HUES64 (cell line): ENCODE data around the gene FMNL3.

ENCODE experiments used
- H3K27ac ChIP-seq: 2 replicates; pipeline ENCODE4 v1.7.0; 2013; ENCODE audit warnings: low read depth, low read length, inconsistent platforms
- H3K27me3 ChIP-seq: 2 replicates; pipeline ENCODE4 v1.6.1; 2013; ENCODE audit warnings: mild to moderate bottlenecking, low read length; ENCODE audit not compliant: insufficient read depth
- H3K36me3 ChIP-seq: 2 replicates; pipeline ENCODE4 v1.6.1; 2013; ENCODE audit warnings: mild to moderate bottlenecking, low read length; ENCODE audit not compliant: insufficient read depth
- H3K4me1 ChIP-seq: 2 replicates; pipeline ENCODE4 v1.6.1; 2013; ENCODE audit warnings: mild to moderate bottlenecking, low read length, moderate library complexity; ENCODE audit not compliant: insufficient read depth
- H3K4me3 ChIP-seq: 2 replicates; pipeline ENCODE4 v1.5.1; 2013; ENCODE audit warnings: mild to moderate bottlenecking, low read length, moderate library complexity
- H3K9ac ChIP-seq: 2 replicates; pipeline ENCODE4 v1.6.1; 2013; ENCODE audit warnings: mild to moderate bottlenecking, low read depth, low read length
- H3K9me3 ChIP-seq: 2 replicates; pipeline ENCODE4 v1.6.1; 2013; ENCODE audit warnings: low read depth, low read length; ENCODE audit not compliant: insufficient read depth
- WGBS: fragments of 150-250, 120-280 bp; methylation state at CpG from one replicate; pipeline ENCODE4 v1.1.7; 2013; ENCODE audit warnings: missing lambda C conversion rate; 5-methylcytosine and 5-hydroxymethylcytosine counted together

The FMNL3 gene

DNA sequence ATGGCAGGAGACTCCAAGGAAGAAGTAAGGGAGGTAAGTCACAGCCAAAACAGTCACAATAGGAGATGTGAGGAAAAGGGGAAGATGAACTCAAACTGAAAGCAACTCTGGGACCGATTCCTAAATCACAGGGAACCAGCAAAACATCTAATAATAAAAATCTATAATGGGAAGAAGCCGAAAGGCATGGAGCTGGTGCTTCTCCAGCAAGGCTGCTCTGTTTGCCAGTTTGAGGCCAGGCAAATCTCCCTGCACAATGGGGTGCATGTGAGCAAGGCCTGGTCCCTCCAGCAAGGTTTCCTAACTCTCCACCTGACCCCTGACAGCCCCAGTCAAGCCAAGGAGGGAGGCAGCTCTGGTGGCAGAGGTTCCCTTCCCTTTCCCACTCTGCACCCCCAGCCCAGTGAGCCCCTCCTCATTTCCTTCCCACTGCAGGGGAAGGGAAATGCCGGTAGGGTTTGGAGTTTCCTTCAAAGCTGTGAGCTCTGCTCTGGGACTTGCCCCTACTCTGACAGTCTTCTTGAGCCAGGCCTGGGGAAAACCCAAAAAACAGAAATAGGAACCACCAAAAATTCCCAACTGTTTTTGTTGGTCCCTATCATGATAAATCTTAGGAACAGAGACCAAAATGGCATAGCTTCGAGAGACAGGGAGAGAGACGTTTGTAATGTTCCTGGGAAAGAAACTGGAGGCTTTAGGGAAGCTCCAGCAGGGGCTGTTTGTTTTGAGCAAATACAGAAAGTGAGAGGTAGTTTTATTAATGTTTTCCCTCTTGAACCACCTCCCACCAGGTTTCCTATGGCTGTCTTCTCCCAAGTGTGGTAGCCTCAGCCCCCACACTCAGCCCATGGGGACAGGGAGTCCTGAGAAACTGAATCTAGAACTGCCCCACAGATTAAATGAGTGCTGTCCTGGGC is 34.6 kb downstream of the FMNL3 start:
- 79% methylated on average over 5 of the region's 5 CpGs for WGBS
- H3K27me3 ChIP-seq, result no peaks in the 10 kb centered on the region
- H3K4me1 ChIP-seq, result peaks cover 23% of the 10 kb centered on the region
- H3K4me3 ChIP-seq, result no peak overlapping the region
- H3K36me3 ChIP-seq, result no peaks in the 10 kb centered on the region
- H3K9ac ChIP-seq, result no peak overlapping the region
- no peaks in the 10 kb centered on the region for H3K9me3 ChIP-seq
- no peak overlapping the region for H3K27ac ChIP-seq

DNA sequence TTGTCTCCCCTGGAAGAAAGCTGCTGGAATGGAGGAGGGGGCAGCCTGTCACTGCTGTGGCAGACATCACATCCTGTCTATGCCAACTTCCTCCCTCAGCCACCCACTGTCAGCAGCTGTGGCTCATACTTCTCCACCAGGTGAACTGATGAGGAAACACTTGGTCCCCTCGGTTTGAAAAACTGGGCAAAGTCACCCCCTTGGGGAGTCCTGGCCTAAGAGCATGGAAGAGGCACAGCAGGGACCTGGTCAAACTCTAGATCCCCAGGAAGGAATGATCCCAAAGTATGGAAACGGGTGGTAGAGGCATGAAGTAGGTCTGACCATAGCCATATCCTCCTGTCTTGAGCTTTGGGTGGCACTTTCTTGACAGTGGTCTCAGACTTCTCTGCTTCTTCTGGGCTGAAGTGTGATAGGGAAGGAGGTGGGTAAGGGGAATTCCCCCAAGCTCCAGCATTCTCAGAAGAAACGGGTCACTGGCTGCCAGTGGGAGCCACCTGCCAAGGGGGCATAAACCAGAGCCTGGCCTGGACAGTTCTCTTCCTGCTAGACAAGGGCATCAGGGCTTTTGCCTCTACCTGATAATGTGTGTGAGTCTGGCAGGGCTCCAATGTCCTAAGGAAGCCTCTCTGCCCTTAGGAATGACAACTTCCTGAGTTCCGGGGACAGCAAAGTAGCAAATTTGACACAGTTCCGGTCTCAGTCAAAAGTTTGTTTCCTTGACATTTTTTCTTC is 36.0 kb downstream of the FMNL3 start:
- H3K4me3 ChIP-seq, result no peak overlapping the region
- H3K27me3 ChIP-seq, result no peaks in the 10 kb centered on the region
- no peaks in the 10 kb centered on the region for H3K9me3 ChIP-seq
- no peak overlapping the region for H3K27ac ChIP-seq
- 91% methylated on average over 5 of the region's 5 CpGs for WGBS
- H3K9ac ChIP-seq, result no peak overlapping the region
- H3K36me3 ChIP-seq, result no peaks in the 10 kb centered on the region
- peaks cover 23% of the 10 kb centered on the region for H3K4me1 ChIP-seq

GRCh38 chr12:49669796-49670195 is 37.4 kb downstream of the FMNL3 start:
- peaks cover 23% of the 10 kb centered on the region for H3K4me1 ChIP-seq
- H3K36me3 ChIP-seq, result no peaks in the 10 kb centered on the region
- no peak overlapping the region for H3K27ac ChIP-seq
- 97% methylated on average over 4 of the region's 4 CpGs for WGBS
- no peaks in the 10 kb centered on the region for H3K27me3 ChIP-seq
- no peaks in the 10 kb centered on the region for H3K9me3 ChIP-seq
- no peak overlapping the region for H3K9ac ChIP-seq
- H3K4me3 ChIP-seq, result no peak overlapping the region

- peaks cover 19% of the 10 kb centered on the region for H3K4me1 ChIP-seq
- H3K9me3 ChIP-seq, result no peaks in the 10 kb centered on the region
- H3K27me3 ChIP-seq, result no peaks in the 10 kb centered on the region
- no peak overlapping the region for H3K27ac ChIP-seq
- WGBS, result 95% methylated on average over 2 of the region's 2 CpGs
- H3K36me3 ChIP-seq, result no peaks in the 10 kb centered on the region
- no peak overlapping the region for H3K4me3 ChIP-seq
- H3K9ac ChIP-seq, result no peak overlapping the region
Observed at GRCh38 chr12:49667325-49668090, 39.7 kb downstream of the FMNL3 start.

GRCh38 chr12:49666176-49666575 is 41.0 kb downstream of the FMNL3 start:
- Histone ChIP-seq H3K27me3 (no peaks in the 10 kb centered on the region), H3K36me3 (peaks cover 12% of the 10 kb centered on the region), H3K4me1 (peaks cover 18% of the 10 kb centered on the region), H3K4me3 (no peak overlapping the region), H3K9ac (no peak overlapping the region), H3K9me3 (no peaks in the 10 kb centered on the region), H3K27ac (no peak overlapping the region)
- WGBS, result 95% methylated on average over 4 of the region's 4 CpGs

DNA sequence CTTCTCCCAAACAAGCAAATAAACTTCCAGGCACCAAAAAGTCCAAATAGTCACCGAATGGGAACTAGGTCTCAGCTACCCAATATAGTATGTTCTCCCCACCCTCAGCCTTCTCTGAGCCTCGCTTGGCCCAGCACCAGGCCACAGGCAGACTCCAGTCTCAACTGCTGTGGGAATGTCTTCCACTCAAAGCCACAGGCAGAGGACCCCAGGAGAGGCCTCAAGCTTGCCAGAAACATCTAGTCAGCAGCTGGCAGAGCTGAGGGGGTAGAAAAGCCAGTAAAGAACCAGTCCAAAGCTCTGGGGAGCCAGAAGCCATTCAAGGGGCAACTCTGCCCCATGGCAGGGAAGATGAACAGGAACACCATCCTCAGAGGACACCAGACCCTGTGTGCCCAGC is 41.8 kb downstream of the FMNL3 start:
- no peak overlapping the region for H3K27ac ChIP-seq
- no peak overlapping the region for H3K9ac ChIP-seq
- H3K36me3 ChIP-seq, result peaks cover 20% of the 10 kb centered on the region

DNA sequence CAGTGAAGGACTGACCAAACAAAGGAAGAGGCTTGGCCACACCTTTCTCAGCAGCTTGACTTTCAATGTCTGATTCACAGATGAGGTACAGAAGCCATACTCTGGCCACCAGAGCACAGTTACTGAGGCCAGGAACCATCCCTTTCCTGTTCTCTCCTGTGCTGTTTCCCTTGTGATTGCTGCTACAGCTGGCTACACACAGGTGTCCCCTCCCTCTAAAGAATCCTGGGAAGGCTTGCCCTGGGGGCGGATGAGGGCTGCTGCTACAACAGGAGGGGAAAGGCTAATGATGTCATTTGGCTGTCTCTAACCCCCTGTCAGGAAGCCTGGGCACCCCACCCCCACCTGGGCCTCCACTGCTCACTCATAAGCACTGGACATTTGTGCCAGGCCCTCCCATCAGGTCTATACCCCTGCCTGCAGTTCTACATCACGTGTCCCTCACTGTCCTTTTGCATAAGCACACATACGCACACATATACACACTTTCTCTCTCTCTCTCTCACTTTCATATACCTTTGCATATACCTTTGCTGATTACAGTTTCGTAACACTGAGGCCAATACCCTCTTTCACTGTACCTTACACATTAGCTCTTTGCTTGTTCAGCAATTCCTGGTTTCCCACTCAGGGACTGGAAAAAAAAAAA is 42.5 kb downstream of the FMNL3 start:
- H3K4me3 ChIP-seq, result no peak overlapping the region
- H3K4me1 ChIP-seq, result peaks cover 18% of the 10 kb centered on the region
- H3K27ac ChIP-seq, result no peak overlapping the region
- H3K9me3 ChIP-seq, result no peaks in the 10 kb centered on the region
- no peaks in the 10 kb centered on the region for H3K27me3 ChIP-seq
- peaks cover 25% of the 10 kb centered on the region for H3K36me3 ChIP-seq
- WGBS, result 89% methylated on average over 3 of the region's 4 CpGs
- H3K9ac ChIP-seq, result no peak overlapping the region

More for the DNA sequence above, 41.8 kb downstream of the FMNL3 start:
- Histone ChIP-seq H3K4me3 (no peak overlapping the region), H3K27me3 (no peaks in the 10 kb centered on the region), H3K9me3 (no peaks in the 10 kb centered on the region), H3K4me1 (peaks cover 18% of the 10 kb centered on the region)
- 94% methylated on average over 2 of the region's 2 CpGs for WGBS

- H3K36me3 ChIP-seq, result peaks cover 30% of the 10 kb centered on the region
- no peak overlapping the region for H3K4me3 ChIP-seq
- no peaks in the 10 kb centered on the region for H3K9me3 ChIP-seq
- 94% methylated on average over 2 of the region's 4 CpGs for WGBS
- no peak overlapping the region for H3K27ac ChIP-seq
- peaks cover 18% of the 10 kb centered on the region for H3K4me1 ChIP-seq
- H3K27me3 ChIP-seq, result no peaks in the 10 kb centered on the region
- H3K9ac ChIP-seq, result no peak overlapping the region
Observed at GRCh38 chr12:49664167-49664566, 43.0 kb downstream of the FMNL3 start.

DNA sequence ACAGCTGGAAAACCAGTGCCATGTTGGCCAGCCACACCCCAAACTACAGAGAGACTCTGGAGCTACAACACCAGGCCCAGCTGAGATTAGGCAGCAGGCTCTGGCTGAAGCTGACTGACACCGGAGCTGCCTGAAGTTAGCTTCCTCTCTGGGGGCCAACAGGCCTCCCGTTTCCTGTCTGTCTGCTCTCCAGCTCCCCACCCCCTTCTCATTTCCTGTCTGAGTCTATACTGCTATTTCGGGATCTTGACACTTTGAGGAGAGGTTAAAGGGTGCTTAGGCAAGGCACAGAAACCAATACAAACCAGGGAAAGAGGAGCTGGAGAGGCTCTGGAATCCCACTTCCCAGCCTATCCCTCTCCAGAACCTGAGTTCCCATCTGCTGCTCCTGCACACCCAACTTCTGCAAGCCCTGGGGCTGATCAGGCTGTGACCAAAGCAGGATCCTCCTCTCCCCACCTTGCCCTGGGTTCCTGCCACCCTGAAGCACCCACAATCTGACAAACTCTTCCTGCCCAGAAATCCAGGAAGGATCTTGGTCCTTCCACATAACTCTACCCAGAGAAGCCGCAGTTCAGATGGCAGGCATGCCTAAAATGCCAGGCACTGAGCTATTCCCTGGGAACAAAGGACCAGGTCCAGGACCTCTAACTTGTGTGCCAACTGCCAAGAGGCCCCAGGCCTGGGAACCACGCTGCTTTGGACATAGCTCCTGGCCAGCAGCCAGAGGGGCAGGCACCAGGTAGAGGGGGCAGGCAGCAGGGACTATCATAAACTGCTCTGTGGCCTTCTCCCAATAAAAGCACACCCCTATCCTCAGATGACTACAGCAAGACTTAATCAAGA is 44.0 kb downstream of the FMNL3 start:
- peaks cover 37% of the 10 kb centered on the region for H3K36me3 ChIP-seq
- WGBS, result 58% methylated on average over 5 of the region's 5 CpGs
- H3K9ac ChIP-seq, result peak overlapping the region; percentile 22; the same call in 1 of the 2 replicates
- H3K27ac ChIP-seq, result peak overlapping the region; percentile 64; the same call in 1 of the 2 replicates
- peaks cover 18% of the 10 kb centered on the region for H3K4me1 ChIP-seq
- H3K27me3 ChIP-seq, result no peaks in the 10 kb centered on the region
- H3K4me3 ChIP-seq, result no peak overlapping the region
- no peaks in the 10 kb centered on the region for H3K9me3 ChIP-seq

DNA sequence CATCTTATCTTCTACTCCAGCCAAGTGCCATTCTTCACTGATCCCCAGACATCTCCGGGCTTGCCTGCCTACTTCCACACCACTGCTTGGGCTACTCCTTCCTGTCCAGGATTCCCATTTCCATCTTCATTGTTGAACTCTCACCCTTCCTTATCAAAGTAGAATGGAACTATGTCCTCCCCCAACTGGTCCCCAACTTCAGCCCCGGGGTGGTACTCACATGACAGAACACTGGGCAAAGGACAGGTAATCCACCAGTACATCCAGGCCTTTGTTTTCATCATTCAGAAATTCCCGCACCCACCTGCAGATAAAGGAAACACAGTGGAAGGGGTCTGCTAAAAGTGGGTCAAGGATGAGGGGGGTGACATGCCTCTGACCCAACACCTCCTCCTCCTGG is 45.5 kb downstream of the FMNL3 start:
- 94% methylated on average over 2 of the region's 3 CpGs for WGBS
- Histone ChIP-seq H3K4me1 (peaks cover 18% of the 10 kb centered on the region), H3K27me3 (no peaks in the 10 kb centered on the region), H3K9me3 (no peaks in the 10 kb centered on the region), H3K36me3 (peaks cover 52% of the 10 kb centered on the region), H3K9ac (no peak overlapping the region), H3K4me3 (no peak overlapping the region), H3K27ac (no peak overlapping the region)
